22Rv1 (cell line): ENCODE measurements around the gene INKA1.

Experiments
- H3K27ac ChIP-seq: fragments of 450-650 bp; 2 replicates; pipeline ENCODE4 v1.5.1; 2017
- CTCF ChIP-seq: fragments of 450-650 bp; IDR thresholded peaks from 2 replicates; pipeline ENCODE4 v1.5.1; 2017; ENCODE audit warnings: mild to moderate bottlenecking
- ZFX ChIP-seq: fragments of 450-650 bp; IDR thresholded peaks from 2 replicates; pipeline ENCODE4 v1.6.1; 2017; ENCODE audit warnings: antibody characterized with exemption, borderline replicate concordance

INKA1 gene

DNA sequence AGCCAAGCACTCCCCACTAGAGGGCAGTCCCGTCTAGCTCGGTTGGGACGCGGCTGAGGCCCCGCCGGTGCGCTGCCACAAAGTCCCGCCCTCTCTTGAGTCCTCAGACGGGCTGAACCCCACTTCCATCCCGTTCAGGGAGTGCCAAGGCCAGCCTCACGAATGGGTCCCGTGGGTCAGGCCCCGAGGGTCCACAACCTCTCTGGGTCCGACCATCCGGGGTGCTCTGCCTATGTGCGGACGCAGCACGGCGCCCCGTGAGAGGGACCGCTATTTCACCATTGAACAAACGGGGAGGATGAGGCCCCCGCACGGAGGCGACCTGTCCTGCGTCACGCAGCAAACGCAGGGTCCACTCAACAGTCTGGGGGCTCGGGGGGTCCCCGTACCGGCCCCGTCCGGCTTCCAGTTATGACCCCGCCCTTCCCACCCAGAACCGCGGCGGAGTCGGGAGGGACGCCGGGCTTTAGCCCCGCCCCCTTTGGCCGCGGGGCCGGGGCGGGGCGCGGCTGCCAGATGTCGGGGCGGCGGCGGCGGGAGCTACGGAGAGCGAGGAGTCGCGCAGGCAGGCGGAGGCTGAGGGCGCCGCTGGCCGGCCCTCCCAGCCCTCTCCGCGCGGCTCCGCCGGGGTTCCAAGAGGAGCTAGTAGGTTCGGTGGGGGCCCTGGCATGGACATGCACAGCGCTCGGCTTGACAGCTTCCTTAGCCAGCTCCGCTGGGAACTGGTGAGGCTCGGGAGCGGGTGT lies at the start of gene INKA1:
INKA1 (plus strand) TSS at position 543 of the 746 bp plus-strand sequence; CDS start at position 675, 132 bp downstream.
- TF ChIP-seq ZFX: no peak
- peak; percentile 93 for TF ChIP-seq CTCF

GRCh38 chr3:49754536-49754935 lies 48.5 kb upstream of the INKA1 start:
- H3K27ac ChIP-seq: no peak overlapping the region
- no peak for TF ChIP-seq CTCF

More for the DNA sequence above, at the start of gene INKA1:
- no peak within 1 kb of the TSS for H3K27ac ChIP-seq

- no peak overlapping the region for H3K27ac ChIP-seq
- TF ChIP-seq ZFX: no peak
- no peak for TF ChIP-seq CTCF
These were observed 47.0 kb upstream of the INKA1 start for GRCh38 chr3:49756036-49756435.

DNA sequence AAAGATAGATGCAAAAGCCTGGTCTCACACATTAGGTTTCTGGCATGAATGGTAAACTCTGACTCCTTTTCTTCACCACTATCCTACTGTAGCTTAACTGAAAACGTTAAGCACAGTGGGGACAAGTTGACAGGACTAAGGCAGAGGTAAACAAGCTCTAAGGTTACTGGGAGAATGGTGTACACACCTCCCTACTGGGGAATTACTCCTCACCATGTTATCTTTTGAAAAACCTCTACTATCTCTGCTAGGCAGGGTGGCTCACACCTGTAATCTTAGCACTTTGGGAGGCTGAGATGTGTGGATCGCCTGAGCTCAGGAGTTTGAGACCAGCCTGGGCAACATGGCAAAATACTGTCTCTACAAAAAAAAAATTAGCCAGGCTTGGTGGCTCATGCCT lies 45.9 kb upstream of the INKA1 start:
- no peak for TF ChIP-seq CTCF
- TF ChIP-seq ZFX: no peak
- H3K27ac ChIP-seq: no peak overlapping the region

- H3K27ac ChIP-seq: no peak overlapping the region
These were observed 43.8 kb upstream of the INKA1 start for GRCh38 chr3:49759226-49759625.

DNA sequence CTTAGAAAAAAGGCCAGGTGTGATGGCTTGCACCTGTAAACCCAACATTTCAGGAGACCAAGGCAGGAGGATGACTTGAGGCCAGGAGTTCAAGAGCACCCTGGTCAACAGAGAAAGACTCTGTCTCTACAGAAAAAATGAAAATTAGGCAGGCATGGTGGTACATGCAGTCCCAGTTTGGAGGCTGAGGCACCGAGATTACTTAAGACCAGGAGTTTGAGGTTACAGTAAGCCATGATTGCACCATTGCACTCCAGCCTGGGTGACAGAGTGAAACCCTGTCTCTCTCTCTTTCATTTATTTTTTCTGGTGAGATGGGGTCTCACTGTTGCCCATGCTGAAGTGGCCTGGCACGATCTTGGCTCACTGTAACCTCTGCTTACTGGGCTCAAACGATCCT lies 41.4 kb upstream of the INKA1 start:
- no peak overlapping the region for H3K27ac ChIP-seq
- TF ChIP-seq ZFX (no peak), CTCF (no peak)

More at GRCh38 chr3:49759226-49759625, 43.8 kb upstream of the INKA1 start:
- TF ChIP-seq ZFX (no peak), CTCF (no peak)

- no peak for TF ChIP-seq ZFX
- no peak for TF ChIP-seq CTCF
- H3K27ac ChIP-seq: no peak overlapping the region
These were observed 39.1 kb upstream of the INKA1 start for GRCh38 chr3:49763981-49764380.
